Measurements from ENCODE around the gene RASA1. TPM values are rescaled to one million over a fixed set of nuclear protein-coding genes. Genes with fewer than 3 reads are reported as not detected.

Gene RASA1
- total and polyA plus RNA-seq, 11 donors: 5.7 to 21.9 (median 17.6) TPM

DNA sequence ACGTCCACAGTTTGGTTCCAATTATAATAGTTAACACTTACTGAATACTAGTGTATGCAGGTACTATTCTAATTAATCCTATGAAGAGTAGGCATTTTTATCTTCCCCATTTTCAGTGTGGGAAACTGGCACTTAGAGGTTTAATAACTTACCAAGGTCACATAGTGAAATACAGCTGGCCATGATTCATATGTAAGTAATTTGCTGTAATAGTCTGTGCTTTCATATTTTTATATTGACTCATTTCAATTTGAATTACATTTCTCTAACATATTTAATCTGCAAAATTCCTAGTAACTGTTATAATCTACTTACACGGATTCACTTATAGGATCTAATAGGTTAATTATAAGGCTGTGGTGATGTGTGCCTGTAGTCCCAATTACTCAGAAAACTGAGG lies 125.6 kb downstream of the RASA1 start:
- Histone ChIP-seq H3K27me3 (no peaks in the 10 kb centered on the region), H3K27ac (peak overlapping the region in 2 of 12 donors; percentile 4 to 25), H3K4me1 (peaks cover 0 to 13% (median 4%) of the 10 kb centered on the region in 12 donors), H3K9me3 (no peaks in the 10 kb centered on the region), H3K4me3 (no peak overlapping the region), H3K36me3 (peaks cover 0 to 100% (median 100%) of the 10 kb centered on the region in 9 donors)
- ATAC-seq: peak in 1 of 4 donors; percentile 59
- TF ChIP-seq, protein P1, sequence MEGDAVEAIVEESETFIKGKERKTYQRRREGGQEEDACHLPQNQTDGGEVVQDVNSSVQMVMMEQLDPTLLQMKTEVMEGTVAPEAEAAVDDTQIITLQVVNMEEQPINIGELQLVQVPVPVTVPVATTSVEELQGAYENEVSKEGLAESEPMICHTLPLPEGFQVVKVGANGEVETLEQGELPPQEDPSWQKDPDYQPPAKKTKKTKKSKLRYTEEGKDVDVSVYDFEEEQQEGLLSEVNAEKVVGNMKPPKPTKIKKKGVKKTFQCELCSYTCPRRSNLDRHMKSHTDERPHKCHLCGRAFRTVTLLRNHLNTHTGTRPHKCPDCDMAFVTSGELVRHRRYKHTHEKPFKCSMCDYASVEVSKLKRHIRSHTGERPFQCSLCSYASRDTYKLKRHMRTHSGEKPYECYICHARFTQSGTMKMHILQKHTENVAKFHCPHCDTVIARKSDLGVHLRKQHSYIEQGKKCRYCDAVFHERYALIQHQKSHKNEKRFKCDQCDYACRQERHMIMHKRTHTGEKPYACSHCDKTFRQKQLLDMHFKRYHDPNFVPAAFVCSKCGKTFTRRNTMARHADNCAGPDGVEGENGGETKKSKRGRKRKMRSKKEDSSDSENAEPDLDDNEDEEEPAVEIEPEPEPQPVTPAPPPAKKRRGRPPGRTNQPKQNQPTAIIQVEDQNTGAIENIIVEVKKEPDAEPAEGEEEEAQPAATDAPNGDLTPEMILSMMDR (IDR thresholded peaks at IDR 0.05): no peak
- no peak for TF ChIP-seq POLR2A (IDR thresholded peaks at IDR 0.05)
- DNase-seq: no peak
- WGBS, 4 donors: 61 to 81% (median 73%) methylated on average over 2 of the region's 2 CpGs
- intact Hi-C loops (cut with DNase I): loop anchor here in 4 of 10 donors (10.0 kb wide), 3 partner anchors 129 to 329 kb away; partner anchors contain the start of gene RASA1 (in 2 of the 4)

DNA sequence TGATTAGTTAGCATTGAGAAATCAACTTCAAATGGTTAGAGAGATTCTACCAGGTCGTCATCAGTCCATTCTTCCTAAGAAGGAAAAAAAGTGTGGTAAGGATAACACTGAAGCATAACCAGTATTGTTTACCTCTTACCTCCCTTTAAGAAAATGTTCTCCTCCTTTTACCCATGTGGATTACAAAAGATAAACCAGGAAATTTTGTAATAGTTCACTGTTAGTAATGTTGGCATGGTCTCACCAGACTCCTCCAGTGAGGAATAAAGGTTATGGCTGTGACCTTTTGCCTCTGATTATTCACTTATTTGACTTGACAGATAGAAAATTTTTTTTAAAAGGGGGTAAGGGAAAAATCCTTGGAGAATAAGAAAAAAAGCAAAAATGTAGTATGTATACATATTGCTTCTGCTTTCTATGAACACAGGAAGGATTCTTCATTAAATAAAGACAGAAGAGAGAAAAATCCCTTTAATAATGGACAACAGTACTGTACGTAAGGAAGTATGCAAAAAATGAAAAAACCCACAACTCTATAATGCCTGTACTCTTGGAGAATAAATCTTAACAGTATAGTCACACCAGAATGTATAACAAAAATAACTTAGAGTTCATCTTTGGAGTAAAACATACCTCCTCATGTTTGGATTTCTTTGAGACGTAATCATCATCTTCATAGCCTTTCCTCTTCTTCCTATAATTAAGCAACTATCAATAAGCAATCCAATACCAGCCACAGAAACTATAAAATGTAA lies 126.9 kb downstream of the RASA1 start:
- no peaks in the 10 kb centered on the region for H3K27me3 ChIP-seq
- H3K9me3 ChIP-seq: no peaks in the 10 kb centered on the region
- peak in 1 of 4 donors; percentile 62 for ATAC-seq
- no peak overlapping the region for H3K27ac ChIP-seq
- TF ChIP-seq, protein P1 (IDR thresholded peaks at IDR 0.05): no peak
- no peak for TF ChIP-seq POLR2A (IDR thresholded peaks at IDR 0.05)
- H3K36me3 ChIP-seq: peaks cover 0 to 100% (median 100%) of the 10 kb centered on the region in 9 donors
- 89 to 94% (median 91%) methylated on average over 3 of the region's 3 CpGs for WGBS, 4 donors
- DNase-seq: no peak
- intact Hi-C loops (cut with DNase I): loop anchor here in 4 of 10 donors (10.0 kb wide), 3 partner anchors 130 to 330 kb away; partner anchors contain the start of gene RASA1 (in 2 of the 4)
- H3K4me1 ChIP-seq: peaks cover 0 to 20% (median 0%) of the 10 kb centered on the region in 12 donors
- no peak overlapping the region for H3K4me3 ChIP-seq

DNA sequence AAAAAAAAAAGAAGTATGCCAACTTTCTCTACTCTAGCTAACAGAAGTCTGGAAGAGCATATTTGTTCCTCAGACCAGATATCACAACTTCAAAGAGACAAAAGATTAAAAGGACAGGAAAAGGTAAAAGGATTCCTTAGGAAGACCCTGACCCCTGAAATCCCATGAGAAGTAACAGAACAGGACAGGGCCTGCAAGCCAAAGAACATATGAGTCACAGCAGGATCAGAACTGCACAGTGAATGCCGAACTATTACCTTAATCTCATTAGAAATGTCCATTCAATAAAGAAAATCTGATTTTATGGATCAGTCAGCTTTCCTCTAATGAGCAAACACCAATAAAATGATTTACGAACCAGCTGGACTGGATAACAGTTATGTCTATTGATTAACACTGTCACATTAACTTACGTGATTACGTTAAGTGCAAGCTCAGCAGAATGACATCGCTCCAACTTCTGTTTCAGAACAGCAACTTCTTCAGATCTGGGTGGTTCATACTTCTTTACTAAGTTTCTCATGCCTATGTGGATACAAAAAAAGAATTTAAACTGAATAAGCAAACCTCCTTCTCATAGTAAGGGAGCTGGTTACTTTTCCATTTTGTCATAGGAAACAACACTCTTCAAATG lies 131.4 kb downstream of the RASA1 start:
- ATAC-seq: no peak
- intact Hi-C loops (cut with DNase I): loop anchor here in 4 of 10 donors (10.0 kb wide), 3 partner anchors 134 to 334 kb away; partner anchors contain the start of gene RASA1 (in 2 of the 4)
- peak overlapping the region in 1 of 12 donors; percentile 29 for H3K27ac ChIP-seq

More for the DNA sequence above, 131.4 kb downstream of the RASA1 start:
- Histone ChIP-seq H3K27me3 (no peaks in the 10 kb centered on the region), H3K4me1 (peaks cover 0 to 31% (median 0%) of the 10 kb centered on the region in 12 donors), H3K36me3 (peaks cover 3 to 100% (median 97%) of the 10 kb centered on the region in 9 donors), H3K9me3 (peaks cover 0 to 5% (median 0%) of the 10 kb centered on the region in 12 donors), H3K4me3 (no peak overlapping the region)
- WGBS, 4 donors: 88 to 94% (median 90%) methylated on average over 5 of the region's 5 CpGs
- TF ChIP-seq POLR2A (IDR thresholded peaks at IDR 0.05): no peak
- TF ChIP-seq, protein P1 (IDR thresholded peaks at IDR 0.05): no peak
- DNase-seq: no peak
